ENCODE measurements around the gene AHRR. TPM values are rescaled to one million over a fixed set of nuclear protein-coding genes. Genes with fewer than 3 reads are reported as not detected.
A peak's percentile ranks its signal among the peaks of the same experiment; 100 is the strongest.
"Not testable (repeated sequence)": the region's sequence is repeated elsewhere in the genome, so short reads cannot be mapped to it uniquely, and the experiment has no call there.

The AHRR gene
- total and polyA plus RNA-seq, 7 donors, result under 0.01 to 1.8 (median 1.0) TPM; not detected in 1

DNA sequence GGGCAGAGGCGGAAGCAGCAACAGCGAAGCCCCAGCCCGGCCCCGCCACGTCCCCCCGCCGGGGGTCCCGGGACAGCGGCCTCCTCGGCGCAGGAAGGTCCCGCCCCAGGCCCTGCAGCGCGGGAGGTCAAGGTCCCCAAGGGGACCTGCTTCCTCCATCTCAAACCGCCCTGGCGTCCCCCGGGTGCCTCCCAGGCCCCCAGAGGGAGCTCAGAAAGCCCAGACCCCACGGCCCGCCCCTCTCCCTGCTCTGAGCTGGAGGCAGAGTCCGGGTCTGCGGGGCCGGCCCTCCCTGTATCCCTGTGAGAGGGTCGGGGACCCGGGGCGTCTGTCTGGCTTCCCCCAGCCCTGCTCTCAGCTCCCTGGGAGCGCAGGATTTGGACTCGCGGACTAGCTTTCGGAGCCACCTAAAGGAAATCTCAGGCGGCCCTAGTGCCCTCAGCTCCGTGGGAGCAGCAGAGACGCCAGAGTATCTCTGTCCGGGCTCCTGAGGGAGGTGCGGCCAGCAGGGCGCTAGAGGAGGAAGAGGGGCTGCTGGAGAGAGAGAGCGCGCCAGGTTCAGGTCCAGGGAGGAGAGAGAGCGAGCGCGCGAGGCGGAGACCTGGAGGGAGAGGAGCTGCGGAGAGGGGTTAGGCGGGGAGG is 152.2 kb downstream of the AHRR start:
- H3K4me1 ChIP-seq, result peaks cover 0 to 31% (median 23%) of the 10 kb centered on the region in 4 donors
- peak overlapping the region; percentile 60 to 99 (median 88) for H3K4me3 ChIP-seq
- intact Hi-C loops (cut with DNase I), result loop anchor here (10.0 kb wide), 1 partner anchor 141 kb away; the partner anchor contains the start of gene CEP72
- WGBS, 2 donors, result 0 to 1% methylated on average over 44 of the region's 44 CpGs
- H3K36me3 ChIP-seq, result peaks cover 0 to 3% (median 0%) of the 10 kb centered on the region in 4 donors
- H3K27ac ChIP-seq, result peak overlapping the region; percentile 61 to 83 (median 78)
- H3K9me3 ChIP-seq, result no peaks in the 10 kb centered on the region
- TF ChIP-seq POLR2AphosphoS5 (IDR thresholded peaks at IDR 0.05), result no peak
- TF ChIP-seq, protein P1, sequence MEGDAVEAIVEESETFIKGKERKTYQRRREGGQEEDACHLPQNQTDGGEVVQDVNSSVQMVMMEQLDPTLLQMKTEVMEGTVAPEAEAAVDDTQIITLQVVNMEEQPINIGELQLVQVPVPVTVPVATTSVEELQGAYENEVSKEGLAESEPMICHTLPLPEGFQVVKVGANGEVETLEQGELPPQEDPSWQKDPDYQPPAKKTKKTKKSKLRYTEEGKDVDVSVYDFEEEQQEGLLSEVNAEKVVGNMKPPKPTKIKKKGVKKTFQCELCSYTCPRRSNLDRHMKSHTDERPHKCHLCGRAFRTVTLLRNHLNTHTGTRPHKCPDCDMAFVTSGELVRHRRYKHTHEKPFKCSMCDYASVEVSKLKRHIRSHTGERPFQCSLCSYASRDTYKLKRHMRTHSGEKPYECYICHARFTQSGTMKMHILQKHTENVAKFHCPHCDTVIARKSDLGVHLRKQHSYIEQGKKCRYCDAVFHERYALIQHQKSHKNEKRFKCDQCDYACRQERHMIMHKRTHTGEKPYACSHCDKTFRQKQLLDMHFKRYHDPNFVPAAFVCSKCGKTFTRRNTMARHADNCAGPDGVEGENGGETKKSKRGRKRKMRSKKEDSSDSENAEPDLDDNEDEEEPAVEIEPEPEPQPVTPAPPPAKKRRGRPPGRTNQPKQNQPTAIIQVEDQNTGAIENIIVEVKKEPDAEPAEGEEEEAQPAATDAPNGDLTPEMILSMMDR (IDR thresholded peaks at IDR 0.05), result peak in 1 of 4 experiments; percentile 8
- TF ChIP-seq POLR2A (IDR thresholded peaks at IDR 0.05), result no peak
- no peak for TF ChIP-seq EP300 (IDR thresholded peaks at IDR 0.05)
- peaks cover 22 to 40% (median 37%) of the 10 kb centered on the region in 3 donors for H3K27me3 ChIP-seq
- DNase-seq, result peak; percentile 74

DNA sequence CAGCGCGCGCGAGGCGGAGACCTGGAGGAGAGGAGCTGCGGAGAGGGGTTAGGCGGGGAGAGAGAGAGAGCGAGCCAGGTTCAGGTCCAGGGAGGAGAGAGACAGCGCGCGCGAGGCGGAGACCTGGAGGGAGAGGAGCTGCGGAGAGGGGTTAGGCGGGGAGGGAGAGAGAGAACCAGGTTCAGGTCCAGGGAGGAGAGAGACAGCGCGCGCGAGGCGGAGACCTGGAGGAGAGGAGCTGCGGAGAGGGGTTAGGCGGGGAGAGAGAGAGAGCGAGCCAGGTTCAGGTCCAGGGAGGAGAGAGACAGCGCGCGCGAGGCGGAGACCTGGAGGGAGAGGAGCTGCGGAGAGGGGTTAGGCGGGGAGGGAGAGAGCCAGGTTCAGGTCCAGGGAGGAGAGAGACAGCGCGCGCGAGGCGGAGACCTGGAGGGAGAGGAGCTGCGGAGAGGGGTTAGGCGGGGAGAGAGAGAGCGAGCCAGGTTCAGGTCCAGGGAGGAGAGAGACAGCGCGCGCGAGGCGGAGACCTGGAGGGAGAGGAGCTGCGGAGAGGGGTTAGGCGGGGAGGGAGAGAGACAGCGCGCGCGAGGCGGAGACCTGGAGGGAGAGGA is 152.8 kb downstream of the AHRR start:
- Histone ChIP-seq H3K4me1 (peaks cover 0 to 31% (median 23%) of the 10 kb centered on the region in 4 donors), H3K4me3 (peak overlapping the region in 3 of 4 donors; percentile 84 to 99 (median 93)), H3K27me3 (peaks cover 22 to 47% (median 44%) of the 10 kb centered on the region in 3 donors)
- H3K9me3 ChIP-seq, H3K27ac ChIP-seq, H3K36me3 ChIP-seq, DNase-seq: not testable (repeated sequence)
- 2 to 3% methylated on average over 14 to 15 of the region's 50 CpGs for WGBS, 2 donors
- intact Hi-C loops (cut with DNase I), result loop anchor here (10.0 kb wide), 1 partner anchor 140 kb away; the partner anchor contains the start of gene CEP72

DNA sequence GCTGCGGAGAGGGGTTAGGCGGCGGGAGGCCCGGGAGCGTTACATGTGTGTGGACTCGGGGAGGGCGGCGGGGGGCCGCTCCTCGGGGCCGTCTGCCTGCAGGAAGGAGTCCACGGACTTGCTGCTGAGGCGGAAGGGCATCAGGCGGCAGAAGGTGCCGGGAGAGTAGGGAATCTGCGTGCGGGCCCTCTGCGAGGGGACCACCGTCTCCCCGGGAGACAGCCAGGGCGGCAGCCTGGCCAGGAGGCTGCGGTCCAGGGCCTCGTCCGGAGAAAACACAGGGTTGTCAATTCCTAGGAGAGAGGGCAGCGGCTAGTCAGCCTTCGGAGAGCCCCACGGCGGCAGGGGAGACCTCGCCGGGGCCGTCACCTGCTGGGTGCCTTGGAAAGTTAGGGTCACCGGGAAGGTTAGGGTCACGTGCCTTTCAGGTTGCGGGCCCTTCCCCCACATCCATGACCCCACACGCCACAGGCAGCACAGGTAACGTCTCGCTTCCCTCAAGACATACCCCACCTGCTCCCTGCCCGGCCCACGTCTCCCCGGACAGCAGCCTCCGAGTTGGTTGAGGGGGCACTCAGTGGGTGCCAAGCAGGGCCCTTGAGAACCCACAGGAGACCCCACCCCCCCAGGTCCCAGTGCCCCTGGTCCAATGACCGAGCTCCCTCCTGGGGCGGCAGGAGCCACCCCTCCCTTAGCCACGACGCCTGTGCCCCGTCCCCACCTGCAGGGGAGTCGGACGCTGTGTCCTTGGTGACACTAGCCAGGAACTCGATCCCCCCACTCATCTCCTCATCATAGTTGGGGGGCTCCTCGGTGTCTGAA is 153.5 kb downstream of the AHRR start:
- DNase-seq, result peak; percentile 69
- no peak for TF ChIP-seq POLR2AphosphoS5 (IDR thresholded peaks at IDR 0.05)
- no peak for TF ChIP-seq POLR2A (IDR thresholded peaks at IDR 0.05)
- TF ChIP-seq, protein P1 (IDR thresholded peaks at IDR 0.05), result no peak
- TF ChIP-seq EP300 (IDR thresholded peaks at IDR 0.05), result no peak
- H3K4me1 ChIP-seq, result peaks cover 0 to 31% (median 23%) of the 10 kb centered on the region in 4 donors
- H3K36me3 ChIP-seq, result no peaks in the 10 kb centered on the region
- H3K27me3 ChIP-seq, result peaks cover 22 to 54% (median 51%) of the 10 kb centered on the region in 3 donors
- H3K9me3 ChIP-seq, result no peaks in the 10 kb centered on the region
- no peak overlapping the region for H3K27ac ChIP-seq
- peak overlapping the region in 2 of 4 donors; percentile 35 to 93 for H3K4me3 ChIP-seq
- intact Hi-C loops (cut with DNase I), result loop anchor here (10.0 kb wide), 1 partner anchor 140 kb away; the partner anchor contains the start of gene CEP72
- 7 to 20% methylated on average over 50 of the region's 50 CpGs for WGBS, 2 donors

DNA sequence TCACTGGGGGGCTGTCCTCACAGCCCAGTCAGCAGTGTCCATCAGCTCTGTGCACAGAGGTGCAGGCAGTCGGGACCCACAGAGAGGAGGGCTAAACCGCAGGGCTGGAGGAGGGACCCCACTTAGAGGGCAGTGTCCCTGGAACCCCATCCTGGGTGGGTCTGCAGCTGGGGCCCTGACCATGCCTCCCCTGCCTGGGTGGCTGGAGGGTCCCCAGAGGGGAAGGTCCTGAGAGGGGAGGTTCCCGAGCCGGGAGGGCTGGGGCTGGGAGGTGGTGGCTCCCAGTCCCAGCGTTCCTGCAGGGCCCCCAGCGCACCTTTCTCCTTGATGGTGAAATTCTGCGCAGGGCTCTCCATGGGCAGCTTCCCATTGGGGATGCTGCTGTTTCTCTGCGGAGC is 154.2 kb downstream of the AHRR start:
- H3K4me3 ChIP-seq, result no peak overlapping the region
- no peaks in the 10 kb centered on the region for H3K36me3 ChIP-seq
- no peaks in the 10 kb centered on the region for H3K9me3 ChIP-seq
- peaks cover 0 to 30% (median 23%) of the 10 kb centered on the region in 4 donors for H3K4me1 ChIP-seq
- intact Hi-C loops (cut with DNase I), result loop anchor here (10.0 kb wide), 1 partner anchor 139 kb away; the partner anchor contains the start of gene CEP72
- peak; percentile 53 for DNase-seq
- WGBS, 2 donors, result 35 to 68% methylated on average over 8 of the region's 8 CpGs
- H3K27ac ChIP-seq, result no peak overlapping the region
- no peak for TF ChIP-seq POLR2AphosphoS5 (IDR thresholded peaks at IDR 0.05)
- no peak for TF ChIP-seq POLR2A (IDR thresholded peaks at IDR 0.05)
- H3K27me3 ChIP-seq, result peaks cover 26 to 61% (median 57%) of the 10 kb centered on the region in 3 donors

DNA sequence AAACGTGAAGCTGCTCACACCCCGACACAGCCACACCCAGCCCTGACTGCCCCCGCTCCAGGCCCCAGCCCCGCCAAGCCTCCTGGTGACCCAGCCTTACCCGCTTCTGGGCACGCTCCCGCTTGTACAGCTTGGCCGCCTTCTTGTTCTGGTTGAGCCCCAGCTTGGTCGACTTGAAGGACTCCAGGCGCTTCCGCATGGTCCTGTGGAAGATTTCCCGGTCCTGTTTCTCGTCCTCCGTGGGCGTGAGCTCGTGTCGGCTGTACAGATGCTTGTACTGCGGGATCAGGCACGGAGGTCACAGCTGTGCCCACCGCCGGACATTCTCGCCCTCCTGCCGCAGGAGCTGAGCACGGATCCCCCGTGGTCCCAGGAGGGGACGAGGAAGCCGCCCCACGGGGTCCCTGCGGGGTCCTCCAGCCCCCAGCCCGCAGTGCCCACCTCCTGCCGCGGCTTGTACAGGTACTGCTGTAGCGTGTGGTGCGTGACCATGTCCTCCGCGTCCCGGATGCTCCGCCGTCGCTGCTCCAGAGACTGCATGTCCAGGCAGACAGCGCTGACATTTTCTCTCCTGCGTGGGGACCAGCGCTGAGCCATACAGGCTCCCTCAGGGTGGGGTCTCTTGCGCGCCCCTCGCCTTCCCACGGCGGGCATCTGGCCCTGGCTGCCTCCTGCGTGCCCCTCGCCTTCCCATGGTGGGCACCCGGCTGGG is 154.7 kb downstream of the AHRR start:
- peak; percentile 58 for DNase-seq
- peaks cover 0 to 27% (median 22%) of the 10 kb centered on the region in 4 donors for H3K4me1 ChIP-seq
- H3K27me3 ChIP-seq, result peaks cover 31 to 66% (median 62%) of the 10 kb centered on the region in 3 donors
- no peak for TF ChIP-seq POLR2A (IDR thresholded peaks at IDR 0.05)
- TF ChIP-seq EP300 (IDR thresholded peaks at IDR 0.05), result no peak
- TF ChIP-seq POLR2AphosphoS5 (IDR thresholded peaks at IDR 0.05), result no peak
- TF ChIP-seq, protein P1 (IDR thresholded peaks at IDR 0.05), result no peak
- intact Hi-C loops (cut with DNase I), result loop anchor here (10.0 kb wide), 1 partner anchor 139 kb away; the partner anchor contains the start of gene CEP72
- H3K27ac ChIP-seq, result no peak overlapping the region
- H3K4me3 ChIP-seq, result no peak overlapping the region
- H3K36me3 ChIP-seq, result no peaks in the 10 kb centered on the region
- WGBS, 2 donors, result 63 to 82% methylated on average over 51 of the region's 51 CpGs
- no peaks in the 10 kb centered on the region for H3K9me3 ChIP-seq

Measured in sigmoid colon (tissue), 7 donors.